TTC549 (cell line): ENCODE data around the gene PEX10.
"Not testable (repeated sequence)": the region's sequence is repeated elsewhere in the genome, so short reads cannot be mapped to it uniquely, and the experiment has no call there.

Experiments used
- FAIRE-seq: peaks from 2 replicates; lab custom pipeline; 2012; peaks lifted over from hg19 to GRCh38; lab: Jason Lieb, UNC

Gene PEX10

DNA sequence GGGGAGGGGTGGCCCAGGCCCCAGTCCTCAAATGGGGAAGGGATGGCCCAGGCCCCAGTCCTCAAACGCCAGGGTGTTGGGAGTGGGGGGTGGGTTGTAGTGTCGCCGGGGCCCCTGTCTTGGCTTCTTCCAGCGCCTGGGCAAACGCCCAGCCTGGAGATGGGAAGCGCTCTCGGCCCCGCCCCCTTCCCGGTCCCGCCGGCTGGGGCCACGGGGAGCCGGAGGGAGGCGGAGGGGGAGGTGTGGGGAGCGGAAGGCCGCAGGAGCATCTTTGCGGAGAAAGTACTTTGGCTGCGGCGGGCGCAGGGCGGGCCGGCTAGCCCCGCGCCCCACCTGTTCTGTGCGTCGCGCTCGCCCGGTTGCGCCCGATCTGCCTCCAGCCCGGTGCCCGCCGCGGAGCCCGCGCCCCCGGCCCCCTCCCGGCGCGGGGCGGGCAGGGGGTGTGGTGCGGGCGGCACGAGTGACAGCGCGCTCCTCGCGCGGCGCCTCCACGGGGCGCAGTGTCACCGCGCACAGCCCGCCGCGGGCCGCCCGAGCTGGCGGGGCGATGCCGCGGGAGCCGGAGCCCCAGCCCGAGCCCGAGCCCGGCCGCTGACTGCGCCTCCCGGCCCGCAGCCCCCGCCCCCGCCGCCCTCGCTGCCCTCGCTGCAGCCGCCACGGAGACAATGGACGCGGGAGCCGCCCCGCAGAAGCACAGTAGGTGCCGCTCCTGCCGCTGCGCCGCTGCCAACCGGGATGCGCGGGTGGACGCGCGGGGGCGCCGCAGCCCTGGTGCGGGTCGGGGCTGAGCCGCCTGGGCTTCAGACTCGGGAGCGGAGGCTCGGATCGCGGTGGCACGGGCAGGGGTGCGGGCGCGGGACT is 31.1 kb upstream of the PEX10 start:
- FAIRE-seq: no peak

- no peak for FAIRE-seq
These were observed 30.3 kb upstream of the PEX10 start for GRCh38 chr1:2442661-2443060.

DNA sequence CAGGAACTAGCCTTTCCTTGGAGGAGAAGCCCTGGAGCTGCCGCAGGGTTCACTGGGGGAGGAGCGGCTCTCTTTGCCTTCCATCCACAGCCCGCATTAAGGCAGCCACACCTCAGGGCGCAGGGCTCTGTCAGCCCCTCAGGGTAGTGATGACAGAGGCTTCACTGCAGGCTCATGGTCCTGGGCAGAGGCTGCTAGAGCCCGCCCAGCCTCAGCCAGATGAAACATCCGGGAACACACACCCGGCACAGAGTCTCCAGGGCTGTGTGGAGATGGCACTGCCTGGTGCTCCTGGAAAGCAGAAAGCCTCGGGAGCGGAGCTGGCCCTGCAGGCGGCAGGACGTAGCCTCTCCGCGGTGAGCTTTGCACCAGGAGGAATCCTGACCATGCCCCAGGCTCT is 29.4 kb upstream of the PEX10 start:
- FAIRE-seq: no peak

- FAIRE-seq: not testable (repeated sequence)
These were observed 28.0 kb upstream of the PEX10 start for GRCh38 chr1:2440346-2440745.

DNA sequence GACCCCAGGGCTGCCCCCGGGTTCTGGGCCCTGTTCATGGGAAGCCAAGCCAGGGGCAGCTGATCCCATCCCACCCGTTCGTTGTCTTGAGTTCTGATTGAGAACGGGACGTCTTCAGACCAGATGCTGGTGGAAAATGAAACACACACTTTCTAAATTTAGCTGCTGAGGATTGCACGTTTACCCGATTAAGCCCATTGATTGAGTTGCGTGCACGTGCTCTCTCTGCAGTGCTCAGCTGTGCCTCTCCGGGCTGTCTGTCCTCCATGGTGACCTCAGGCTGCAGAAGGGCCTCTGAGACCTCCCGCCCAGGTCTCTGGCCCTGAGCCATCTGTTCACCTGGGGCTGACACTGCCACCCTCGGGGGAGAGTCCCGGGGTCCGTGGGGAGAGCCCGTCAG is 27.0 kb upstream of the PEX10 start:
- FAIRE-seq: no peak

- no peak for FAIRE-seq
These were observed 26.3 kb upstream of the PEX10 start for GRCh38 chr1:2438641-2439040.

DNA sequence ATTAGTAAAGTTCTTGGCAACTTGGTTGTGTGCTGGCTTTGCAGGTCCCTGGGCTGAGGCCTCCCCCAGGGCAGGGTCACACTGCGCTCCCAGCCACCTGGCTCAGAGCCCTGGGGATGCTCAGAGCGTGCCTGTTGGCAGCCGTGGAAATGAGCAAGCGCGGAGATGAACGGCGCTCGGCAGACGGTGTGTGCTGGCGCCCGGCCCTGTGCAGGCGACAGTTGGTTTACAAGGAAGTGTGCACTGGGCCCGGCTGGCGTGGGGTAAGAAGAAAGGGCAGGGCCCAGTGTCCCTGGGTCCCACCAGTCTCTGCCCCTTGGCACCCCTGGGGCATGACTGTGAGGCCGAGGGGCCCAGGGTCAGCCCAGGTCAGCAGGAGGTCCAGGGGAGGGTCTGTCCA is 25.7 kb upstream of the PEX10 start:
- no peak for FAIRE-seq

- no peak for FAIRE-seq
These were observed 25.3 kb upstream of the PEX10 start for GRCh38 chr1:2437617-2438016.

GRCh38 chr1:2436876-2437275 is 24.5 kb upstream of the PEX10 start:
- no peak for FAIRE-seq

DNA sequence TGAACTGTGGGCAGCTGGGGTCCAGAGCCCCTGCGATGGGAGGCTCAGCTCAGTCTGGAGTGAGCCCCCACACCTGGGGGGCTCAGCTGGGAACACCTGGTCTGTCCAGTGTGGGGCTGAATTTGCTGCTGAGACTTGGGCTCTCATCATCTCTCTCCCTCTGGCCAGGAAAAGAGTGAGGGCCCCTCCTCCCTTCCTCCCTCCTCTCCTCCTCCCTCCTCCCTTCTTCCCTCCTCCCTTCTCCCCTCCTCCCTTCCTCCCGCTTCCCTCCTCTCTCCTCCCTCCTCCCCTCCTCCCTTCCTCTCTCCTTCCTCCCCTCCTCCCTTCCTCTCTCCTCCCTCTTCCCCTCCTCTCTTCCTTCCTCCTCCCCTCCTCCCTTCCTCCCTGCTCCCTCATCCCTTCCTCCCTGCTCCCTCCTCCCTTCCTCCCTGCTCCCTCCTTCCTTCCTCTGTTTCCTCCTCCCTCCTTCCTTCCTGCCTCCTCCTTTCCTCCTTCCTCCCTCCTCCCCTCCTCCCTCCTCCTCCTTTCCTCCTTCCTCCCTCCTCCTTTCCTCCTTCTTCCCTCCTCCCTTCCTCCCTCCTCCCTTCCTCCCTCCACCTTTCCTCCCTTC is 23.5 kb upstream of the PEX10 start:
- no peak for FAIRE-seq

- FAIRE-seq: no peak
These were observed 22.7 kb upstream of the PEX10 start for GRCh38 chr1:2435091-2435490.

DNA sequence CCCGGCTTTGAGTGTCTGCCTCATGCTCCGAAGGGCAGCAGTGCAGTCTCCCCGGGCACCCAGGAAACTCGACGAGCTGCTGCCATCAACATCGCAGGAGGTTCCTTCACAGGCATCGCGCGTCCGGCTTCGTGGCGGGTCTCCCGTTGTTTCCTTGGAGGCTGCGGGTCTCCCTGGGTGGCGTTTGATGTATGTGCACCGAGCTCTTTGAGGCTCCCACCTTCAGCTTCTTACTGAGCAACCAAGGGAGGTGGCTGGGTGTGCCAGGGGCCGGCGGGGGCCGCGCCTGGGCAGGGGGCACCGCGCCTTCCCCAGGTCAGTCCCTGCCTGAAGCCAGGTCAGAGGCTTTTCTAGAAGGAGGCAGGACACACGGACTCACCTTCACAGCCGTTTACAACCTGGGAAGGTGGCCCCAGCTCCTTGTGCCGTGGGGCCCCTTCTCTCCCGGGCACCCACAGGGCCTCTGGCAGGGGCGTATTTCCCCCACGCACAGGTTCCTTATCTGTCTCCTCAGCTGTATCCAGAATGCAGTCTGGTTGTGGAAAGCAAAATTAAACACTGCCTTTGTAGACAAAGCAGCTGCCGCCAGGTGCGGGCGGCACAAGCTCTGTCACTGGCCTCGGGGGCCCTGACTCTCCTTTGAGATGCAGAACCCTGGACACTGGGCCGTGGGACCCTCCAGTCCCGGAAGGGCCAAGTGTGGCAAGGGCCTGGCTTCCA is 21.7 kb upstream of the PEX10 start:
- no peak for FAIRE-seq

DNA sequence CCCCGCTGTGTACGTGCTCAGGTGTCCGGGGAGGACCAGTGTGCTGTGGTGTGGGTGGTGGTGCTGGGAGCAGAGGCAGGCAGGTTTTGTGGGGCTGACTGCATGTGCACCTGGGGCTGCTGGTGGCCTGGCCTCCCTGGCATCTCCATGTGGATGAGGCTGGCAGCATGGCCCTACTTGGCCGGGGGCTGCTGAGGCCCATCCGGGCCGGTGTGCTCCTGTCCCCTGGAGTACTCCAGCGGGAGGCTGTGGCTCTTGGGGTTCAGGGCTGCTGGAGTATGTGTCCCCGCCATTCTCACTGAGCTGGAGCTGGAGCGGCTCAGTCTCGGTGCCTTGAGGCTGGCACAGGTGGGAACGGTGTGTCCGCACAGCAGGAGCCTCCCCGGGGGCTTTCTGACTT is 20.8 kb upstream of the PEX10 start:
- FAIRE-seq: no peak

DNA sequence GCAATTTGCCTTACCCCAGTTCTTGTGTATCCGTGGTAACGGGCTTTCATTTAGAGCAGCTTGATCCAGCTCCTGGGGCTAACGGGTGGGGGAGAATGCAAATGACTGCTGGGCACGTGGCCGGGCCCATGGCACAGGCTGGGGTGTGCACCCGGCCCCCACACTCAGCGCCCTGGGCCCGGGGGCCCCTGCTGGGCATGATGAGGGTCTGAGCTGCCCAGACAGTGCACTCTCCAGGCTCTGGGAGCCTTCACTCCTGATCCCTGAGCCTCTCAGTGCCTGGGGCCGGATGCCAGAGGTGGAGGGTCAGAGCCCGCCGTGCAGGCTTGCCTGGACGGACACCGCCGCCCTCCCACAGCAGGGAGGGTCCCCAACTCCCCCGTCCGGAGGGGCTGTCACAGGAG is 20.1 kb upstream of the PEX10 start:
- no peak for FAIRE-seq

GRCh38 chr1:2431518-2431917 is 19.2 kb upstream of the PEX10 start:
- FAIRE-seq: no peak

GRCh38 chr1:2431103-2431502 is 18.7 kb upstream of the PEX10 start:
- FAIRE-seq: no peak

GRCh38 chr1:2430592-2430973 is 18.2 kb upstream of the PEX10 start:
- no peak for FAIRE-seq

GRCh38 chr1:2429780-2430591 is 17.6 kb upstream of the PEX10 start:
- FAIRE-seq: no peak

GRCh38 chr1:2428490-2428889 is 16.1 kb upstream of the PEX10 start:
- no peak for FAIRE-seq

DNA sequence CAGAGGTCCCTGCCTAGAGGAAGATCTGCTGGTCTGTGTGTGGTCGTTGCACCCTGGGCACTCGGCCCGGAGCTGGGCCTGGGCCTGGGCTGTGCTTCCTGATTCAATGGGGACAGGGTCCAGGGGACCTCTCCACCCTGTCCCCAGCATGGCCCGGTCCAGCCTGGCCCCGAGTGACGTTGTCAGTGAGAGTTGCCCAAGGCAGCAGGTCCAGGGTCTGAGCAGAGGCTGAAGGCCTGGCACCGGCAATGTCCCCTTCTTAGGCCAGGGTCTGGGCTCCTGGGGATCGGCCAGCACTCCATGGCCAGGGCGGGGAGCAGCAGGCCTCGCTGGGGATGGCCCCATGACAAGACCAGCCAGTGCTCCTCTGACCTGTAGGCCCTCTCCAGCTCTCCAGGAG is 15.6 kb upstream of the PEX10 start:
- FAIRE-seq: no peak

GRCh38 chr1:2427051-2427450 is 14.7 kb upstream of the PEX10 start:
- no peak for FAIRE-seq

DNA sequence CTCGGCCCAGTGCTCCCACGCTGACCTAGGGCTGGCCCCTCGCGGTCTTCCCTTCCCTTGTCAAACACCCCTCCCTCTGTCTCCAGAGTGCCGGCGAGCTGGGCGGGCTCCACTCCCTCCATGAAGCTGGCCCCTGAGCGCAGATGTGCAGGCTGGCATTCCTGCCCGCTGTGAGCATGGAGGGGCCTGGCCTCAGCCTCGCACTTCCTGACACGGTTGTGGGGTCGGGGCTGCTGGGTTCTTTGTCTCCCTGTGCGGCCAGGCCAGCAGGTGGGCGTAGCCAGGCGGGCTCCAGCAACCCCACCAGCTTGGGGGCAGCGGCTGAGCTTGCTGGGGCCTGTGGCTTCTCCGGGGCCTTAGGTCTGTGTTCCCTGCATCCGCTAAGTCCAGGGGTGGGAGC is 14.2 kb upstream of the PEX10 start:
- no peak for FAIRE-seq

DNA sequence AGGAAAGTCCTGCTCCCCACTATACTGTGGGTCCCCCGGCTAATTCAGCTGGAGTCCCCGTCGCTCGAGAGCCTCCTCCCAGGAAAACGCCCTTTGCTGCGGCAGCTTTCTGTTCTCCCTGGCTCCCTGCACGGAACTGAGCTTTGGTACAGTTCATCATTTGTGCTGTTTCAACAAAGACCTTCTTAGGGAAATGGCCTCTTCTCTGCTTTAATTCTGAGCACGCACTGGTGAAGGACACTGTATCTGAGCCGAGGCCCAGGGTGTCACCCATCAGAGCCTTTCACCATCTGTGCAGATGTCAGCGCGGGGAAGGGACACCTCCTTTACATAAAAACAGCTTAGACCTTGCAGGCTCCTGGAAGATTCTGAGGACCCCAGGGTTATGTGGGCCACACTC is 13.5 kb upstream of the PEX10 start:
- FAIRE-seq: no peak
